GM23338 (cell line): ENCODE data around the gene TNS3.

Source experiments
- CTCF ChIP-seq, 2 experiments: fragments of 200-600 bp in 1 of 2; sonication (generic) in 1 of 2; conservative IDR thresholded peaks; 2 replicates each; pipeline versions ENCODE4 v1.5.1 to v1.6.1; 2016 to 2017; ENCODE audit warnings: antibody characterized with exemption in 2 of 2, low read depth in 2 of 2, mild to moderate bottlenecking in 2 of 2, moderate library complexity in 1 of 2
- EZH2 ChIP-seq: fragments of 200-600 bp; sonication (generic); IDR thresholded peaks from one replicate; pipeline ENCODE4 v1.8.0; 2017; ENCODE audit warnings: antibody characterized with exemption, mild to moderate bottlenecking, low read depth; ENCODE audit not compliant: unreplicated experiment
- EZH2phosphoT487 ChIP-seq: fragments of 200-600 bp; sonication (generic); IDR thresholded peaks from one replicate; pipeline ENCODE4 v1.8.1; 2018; ENCODE audit warnings: antibody characterized with exemption; ENCODE audit not compliant: unreplicated experiment
- POLR2AphosphoS5 ChIP-seq: IDR thresholded peaks from 2 replicates; pipeline ENCODE4 v1.6.1; 2016; ENCODE audit warnings: antibody characterized with exemption, low read depth
- REST ChIP-seq: IDR thresholded peaks from one replicate; pipeline ENCODE4 v1.6.1; 2018; ENCODE audit warnings: antibody characterized with exemption; ENCODE audit not compliant: unreplicated experiment
- STAT1 ChIP-seq: IDR thresholded peaks from one replicate; pipeline ENCODE4 v1.6.1; 2016; ENCODE audit warnings: antibody characterized with exemption; ENCODE audit not compliant: unreplicated experiment

- TF ChIP-seq EZH2phosphoT487 (no peak), CTCF (conservative IDR thresholded peaks at IDR 0.05; ENCODE audit: low read depth in 2 of 2) (no peak), EZH2 (no peak), STAT1 (no peak), POLR2AphosphoS5 (no peak), REST (no peak)
Observed at GRCh38 chr7:47264021-47264651, 317.8 kb downstream of the TNS3 start.
